Stimulated activated CD8-positive, alpha-beta memory T cell treated with anti-CD3 and anti-CD28 coated beads, Interleukin-15, amount 100 ng/mL, for 24 hours (primary cell): ENCODE data around the gene PRRC2C.

Experiments used
- DNase-seq: peaks from one replicate; pipeline ENCODE4 v3.0.0-alpha.2; 2020; ENCODE audit warnings: low read depth

PRRC2C gene

DNA sequence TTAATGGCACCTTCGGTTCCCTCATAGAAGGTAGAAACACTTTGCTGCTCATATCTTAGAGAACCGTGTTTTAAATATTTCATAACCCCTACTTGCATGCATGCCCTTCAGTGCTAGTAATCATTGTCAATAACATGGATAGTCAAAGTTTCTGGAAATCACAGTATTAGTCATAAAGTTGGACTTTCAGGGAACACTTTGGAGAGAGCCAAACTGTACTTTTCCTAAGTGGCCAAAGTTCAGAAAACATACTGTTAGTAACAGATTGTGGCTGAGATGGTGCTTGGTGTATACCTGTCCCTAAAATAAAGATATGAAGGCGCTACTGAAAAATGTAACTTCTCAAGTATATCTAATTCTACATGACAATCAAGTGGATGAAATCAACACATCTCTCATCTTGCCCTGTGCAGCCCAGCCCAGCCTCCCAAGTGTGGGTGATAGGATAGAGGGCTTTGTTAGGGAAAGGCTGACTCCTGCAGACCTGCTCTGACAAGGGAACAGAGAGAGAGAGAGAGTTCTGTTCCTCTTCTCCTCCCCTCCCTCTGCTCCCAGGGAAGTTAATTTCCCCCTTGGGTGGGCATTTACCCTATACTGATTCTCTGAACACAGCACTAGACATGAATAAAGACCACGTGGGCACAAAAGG, 152.7 kb downstream of the PRRC2C start:
- no peak for DNase-seq

DNA sequence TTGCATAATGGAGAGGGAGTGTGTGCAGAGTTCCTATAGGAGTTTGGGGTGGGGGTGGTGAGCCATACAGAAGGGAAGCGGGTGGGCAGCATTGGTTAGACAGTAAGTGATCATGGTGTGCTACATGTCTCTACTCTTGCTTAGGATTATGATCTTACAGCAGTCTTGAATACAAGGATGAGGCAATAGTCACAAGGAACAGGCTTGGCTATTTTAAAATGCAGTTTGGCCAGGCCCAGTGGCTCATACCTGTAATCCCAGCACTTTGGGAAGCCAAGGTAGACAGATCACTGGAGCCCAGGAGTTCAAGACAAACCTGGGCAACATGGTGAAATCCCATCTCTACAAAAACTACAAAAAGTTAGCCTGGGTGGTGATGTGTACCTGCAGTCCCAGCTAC, 154.9 kb downstream of the PRRC2C start:
- no peak for DNase-seq

DNA sequence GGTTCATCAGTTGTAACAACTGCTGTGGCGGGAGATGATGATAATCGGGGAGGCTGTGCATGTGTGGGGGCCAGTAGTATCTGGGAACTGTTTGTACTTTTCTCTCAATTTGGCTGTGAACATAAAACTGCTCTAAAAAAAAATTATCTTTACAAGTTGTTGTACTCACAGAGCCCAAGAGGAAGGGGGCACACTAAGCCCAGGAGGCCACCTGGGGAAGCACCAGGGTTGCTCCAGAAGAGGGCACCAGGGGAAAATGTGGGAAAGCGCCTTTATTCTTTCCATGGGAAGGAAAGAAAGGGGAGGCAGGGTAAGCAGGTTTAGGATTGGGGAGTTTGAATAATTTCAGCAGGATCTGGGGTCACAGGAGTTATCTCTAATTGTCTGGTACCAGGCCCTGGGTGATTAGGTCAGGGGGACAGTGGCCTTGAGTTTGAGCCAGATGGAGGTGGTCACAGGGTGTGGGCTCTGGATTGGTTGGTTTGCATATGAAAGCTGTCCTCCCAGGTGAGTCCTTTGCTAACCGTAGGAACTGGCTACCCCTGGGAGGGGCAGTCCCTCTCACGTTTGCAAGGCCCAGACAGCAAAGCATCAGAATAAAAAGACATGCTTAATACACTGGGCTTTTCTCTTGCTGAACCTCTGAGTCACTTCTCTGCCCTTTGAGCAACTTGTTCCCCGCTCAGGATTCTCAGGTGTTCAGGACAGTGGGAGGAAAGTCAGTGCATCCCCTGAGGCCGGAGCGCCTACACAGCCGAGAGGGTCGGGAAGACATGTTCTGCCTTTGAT, 155.9 kb downstream of the PRRC2C start:
- no peak for DNase-seq

DNA sequence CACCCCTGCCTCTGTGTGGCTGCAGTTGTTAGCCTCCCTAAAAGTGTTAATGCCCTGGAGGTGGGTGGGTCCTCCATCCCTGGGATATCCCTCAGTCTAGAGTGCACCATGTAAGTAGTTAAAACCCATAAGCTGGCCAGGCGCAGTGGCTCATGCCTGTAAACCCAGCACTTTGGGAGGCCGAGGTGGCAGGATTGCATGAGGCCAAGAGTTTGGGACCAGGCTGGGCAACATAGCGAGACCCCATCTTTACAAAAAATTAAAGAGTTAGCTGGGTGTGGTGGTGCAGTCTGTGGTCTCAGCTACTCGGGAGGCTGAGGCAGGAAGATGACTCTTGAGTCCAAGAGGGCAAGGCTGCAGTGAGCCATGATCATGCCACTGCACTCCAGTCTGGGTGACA, 156.9 kb downstream of the PRRC2C start:
- DNase-seq: no peak
